Measurements from ENCODE around the gene COMMD8.

COMMD8 gene

GRCh38 chr4:47415719-47416118 is 47.8 kb downstream of the COMMD8 start:
- no peak overlapping the region for H3K4me3 Mint-ChIP-seq
- peaks cover 25% of the 10 kb centered on the region for H3K27me3 Mint-ChIP-seq
- peaks cover 2% of the 10 kb centered on the region for H3K36me3 Mint-ChIP-seq (ENCODE audit: insufficient read depth)
- no peaks in the 10 kb centered on the region for H3K4me1 Mint-ChIP-seq
- DNase-seq (ENCODE audit: low spot score in 2 of 2) = no peak
- no peak overlapping the region for H3K27ac Mint-ChIP-seq (ENCODE audit: low read depth)
- ATAC-seq (replicated peaks; ENCODE audit: extremely low read depth, poor library complexity, severe bottlenecking) = no peak
- no peaks in the 10 kb centered on the region for H3K9me3 Mint-ChIP-seq

GRCh38 chr4:47413521-47413920 is 50.0 kb downstream of the COMMD8 start:
- H3K4me3 Mint-ChIP-seq = no peak overlapping the region
- no peaks in the 10 kb centered on the region for H3K4me1 Mint-ChIP-seq
- no peaks in the 10 kb centered on the region for H3K36me3 Mint-ChIP-seq (ENCODE audit: insufficient read depth)
- DNase-seq (ENCODE audit: low spot score in 2 of 2) (no peak), ATAC-seq (replicated peaks; ENCODE audit: extremely low read depth, poor library complexity, severe bottlenecking) (no peak)
- H3K27me3 Mint-ChIP-seq = peaks cover 46% of the 10 kb centered on the region
- H3K27ac Mint-ChIP-seq (ENCODE audit: low read depth) = no peak overlapping the region
- H3K9me3 Mint-ChIP-seq = no peaks in the 10 kb centered on the region

GRCh38 chr4:47410271-47410670 is 53.2 kb downstream of the COMMD8 start:
- Mint-ChIP-seq H3K4me1 (no peaks in the 10 kb centered on the region), H3K4me3 (no peak overlapping the region), H3K9me3 (no peaks in the 10 kb centered on the region), H3K27me3 (peaks cover 47% of the 10 kb centered on the region), H3K36me3 (ENCODE audit: insufficient read depth) (no peaks in the 10 kb centered on the region), H3K27ac (ENCODE audit: low read depth) (no peak overlapping the region)
- ATAC-seq (replicated peaks; ENCODE audit: extremely low read depth, poor library complexity, severe bottlenecking) (no peak), DNase-seq (ENCODE audit: low spot score in 2 of 2) (no peak)

- no peak overlapping the region for H3K27ac Mint-ChIP-seq (ENCODE audit: low read depth)
- H3K9me3 Mint-ChIP-seq = no peaks in the 10 kb centered on the region
- no peak overlapping the region for H3K4me3 Mint-ChIP-seq
- H3K27me3 Mint-ChIP-seq = peaks cover 48% of the 10 kb centered on the region
- no peak for ATAC-seq (replicated peaks; ENCODE audit: extremely low read depth, poor library complexity, severe bottlenecking)
- no peaks in the 10 kb centered on the region for H3K4me1 Mint-ChIP-seq
- no peaks in the 10 kb centered on the region for H3K36me3 Mint-ChIP-seq (ENCODE audit: insufficient read depth)
- no peak for DNase-seq (ENCODE audit: low spot score in 2 of 2)
Observed at GRCh38 chr4:47406408-47406807, 57.1 kb downstream of the COMMD8 start.
